Epithelial cell of prostate (primary cell): ENCODE data around the gene RP2.

ENCODE experiments used
- DNase-seq: peaks from one replicate; pipeline ENCODE4 v3.0.0-alpha.2; 2011; ENCODE audit warnings: low read depth, low spot score
- H3K27ac ChIP-seq: fragments of 450-650 bp; 2 replicates; pipeline ENCODE4 v1.5.1; 2017; ENCODE audit warnings: mild to moderate bottlenecking

RP2 gene

DNA sequence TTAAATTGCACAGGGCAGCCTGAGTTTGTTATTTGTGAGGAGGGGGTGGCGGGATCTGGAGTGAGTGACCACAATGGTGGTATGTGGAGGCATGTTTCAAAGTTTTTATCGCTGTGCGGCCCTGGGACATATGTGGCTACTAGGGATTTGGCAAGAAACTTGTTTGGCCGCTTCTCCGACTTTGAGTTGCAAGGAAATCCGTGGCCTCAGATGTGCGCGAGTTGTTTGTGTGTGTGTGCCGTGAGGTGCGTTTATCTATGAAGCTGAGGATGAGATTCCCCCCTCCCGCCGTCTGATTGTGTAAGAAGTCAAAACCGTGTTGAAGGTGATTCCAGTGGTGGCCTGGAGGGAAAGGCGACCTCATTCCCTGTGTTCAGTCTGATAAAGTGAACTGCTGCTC, 76.8 kb downstream of the RP2 start:
- no peak overlapping the region for H3K27ac ChIP-seq
- DNase-seq: no peak

DNA sequence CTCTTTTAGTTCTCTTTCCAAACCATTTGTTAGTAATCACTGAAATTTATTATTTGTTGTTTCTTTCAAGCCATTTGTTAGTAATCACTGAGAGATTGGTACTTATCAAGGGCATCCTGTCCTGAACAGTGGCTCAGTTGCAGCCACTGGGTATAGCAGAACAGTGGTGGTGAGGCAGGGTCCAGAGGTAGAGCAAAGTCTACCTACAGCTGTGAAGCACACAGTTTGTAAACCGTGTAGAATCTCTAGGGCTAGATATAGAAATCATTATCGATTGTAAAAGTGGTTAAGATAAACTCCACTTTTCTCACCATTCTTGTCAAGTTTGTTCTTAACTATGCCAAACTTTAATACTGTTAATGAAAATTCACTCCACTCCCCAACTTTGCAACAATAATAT, 79.4 kb downstream of the RP2 start:
- no peak overlapping the region for H3K27ac ChIP-seq
- no peak for DNase-seq

DNA sequence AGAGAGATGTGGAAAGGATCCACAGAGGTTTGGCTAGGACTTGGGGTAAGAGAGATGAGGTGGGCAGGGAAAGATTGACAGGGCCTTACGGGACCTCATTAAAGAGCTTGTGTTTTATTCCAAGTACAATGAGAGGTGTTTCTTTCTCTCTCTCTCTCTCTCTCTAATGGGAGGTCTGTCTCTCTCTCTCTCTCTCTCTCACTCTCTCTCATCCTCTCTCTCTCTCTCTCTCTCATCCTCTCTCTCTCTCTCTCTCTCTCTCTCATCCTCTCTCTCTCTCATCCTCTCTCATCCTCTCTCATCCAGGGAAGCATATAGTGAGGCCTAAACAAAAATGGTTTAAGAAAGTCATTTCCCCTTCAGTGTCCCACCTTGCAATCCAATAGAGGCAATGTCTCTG, 80.8 kb downstream of the RP2 start:
- no peak for DNase-seq
- H3K27ac ChIP-seq: no peak overlapping the region

DNA sequence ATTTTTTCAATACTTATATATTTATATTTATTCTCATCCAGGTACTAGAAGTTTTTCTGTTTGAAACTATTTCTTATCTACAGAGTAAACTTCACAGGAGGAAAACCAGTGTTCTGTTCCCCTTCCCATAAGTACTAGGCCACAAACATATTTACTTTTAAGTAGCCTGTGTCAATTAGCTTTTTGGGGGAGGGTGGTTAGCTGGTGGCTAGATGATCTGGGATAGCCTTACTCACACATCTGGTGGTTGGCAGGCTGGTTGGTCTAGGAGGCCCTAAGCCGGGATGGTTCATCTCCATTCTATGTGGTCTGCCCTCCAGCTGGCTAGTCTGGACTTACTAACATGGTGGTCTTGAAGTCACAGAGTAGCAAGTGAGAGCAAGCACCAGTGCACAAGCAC, 81.6 kb downstream of the RP2 start:
- no peak for DNase-seq
- H3K27ac ChIP-seq: no peak overlapping the region

DNA sequence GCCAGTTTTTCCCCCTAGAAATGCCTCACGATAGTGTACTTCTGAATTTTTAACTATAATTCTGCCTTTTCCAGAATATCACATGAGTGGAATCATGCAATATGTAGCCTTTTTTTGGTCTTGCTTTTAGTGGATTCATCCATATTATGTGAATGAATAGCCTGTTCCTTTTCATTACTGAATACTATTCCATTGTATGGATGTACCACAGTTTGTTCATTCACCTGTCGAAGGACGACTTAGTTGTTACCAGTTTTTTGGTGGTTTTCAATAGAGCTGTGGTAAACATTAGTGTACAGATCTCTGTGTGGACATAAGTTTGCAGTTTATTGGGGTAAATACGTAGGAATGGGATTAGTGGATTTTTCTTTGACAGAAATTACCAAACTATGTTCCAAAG, 83.4 kb downstream of the RP2 start:
- no peak for DNase-seq
- no peak overlapping the region for H3K27ac ChIP-seq

DNA sequence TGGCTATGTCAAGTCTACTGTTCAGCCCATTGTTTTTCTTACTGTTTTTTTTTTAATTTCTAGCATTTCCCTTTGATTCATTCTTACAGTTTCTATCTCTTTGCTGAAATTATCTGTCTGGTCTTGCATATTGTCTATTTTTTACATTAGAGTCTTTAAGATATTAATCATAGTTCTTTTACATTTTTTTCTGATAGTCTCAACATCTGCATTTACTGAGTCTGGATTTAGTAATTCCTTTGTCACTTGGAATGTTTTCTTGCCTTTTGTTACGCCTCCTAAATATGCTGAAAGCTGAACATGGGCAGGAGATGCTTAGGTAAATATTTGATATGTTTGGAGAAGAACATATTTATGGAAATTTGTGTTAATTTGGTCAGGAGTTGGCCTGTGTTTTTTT, 85.8 kb downstream of the RP2 start:
- no peak for DNase-seq
- H3K27ac ChIP-seq: peak overlapping the region; percentile 63

DNA sequence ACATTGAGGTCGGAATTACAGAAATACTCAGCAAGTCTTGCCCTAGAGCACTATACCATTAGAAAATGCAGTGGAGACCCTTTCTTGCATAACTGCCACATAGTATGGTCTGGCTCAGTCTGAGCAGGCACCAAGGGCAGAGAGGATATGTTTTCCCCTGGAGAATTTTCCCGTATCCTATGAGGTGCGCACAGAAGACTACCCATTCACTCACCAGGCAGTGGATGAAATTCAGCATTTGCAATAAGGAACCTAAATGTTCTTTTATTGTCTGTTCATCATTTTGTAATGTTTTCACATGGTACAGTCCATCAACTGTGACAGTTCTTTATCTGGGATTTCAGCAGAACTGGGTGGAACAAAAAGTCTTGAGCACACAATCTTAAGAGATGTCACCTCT, 90.9 kb downstream of the RP2 start:
- no peak for DNase-seq
- no peak overlapping the region for H3K27ac ChIP-seq

DNA sequence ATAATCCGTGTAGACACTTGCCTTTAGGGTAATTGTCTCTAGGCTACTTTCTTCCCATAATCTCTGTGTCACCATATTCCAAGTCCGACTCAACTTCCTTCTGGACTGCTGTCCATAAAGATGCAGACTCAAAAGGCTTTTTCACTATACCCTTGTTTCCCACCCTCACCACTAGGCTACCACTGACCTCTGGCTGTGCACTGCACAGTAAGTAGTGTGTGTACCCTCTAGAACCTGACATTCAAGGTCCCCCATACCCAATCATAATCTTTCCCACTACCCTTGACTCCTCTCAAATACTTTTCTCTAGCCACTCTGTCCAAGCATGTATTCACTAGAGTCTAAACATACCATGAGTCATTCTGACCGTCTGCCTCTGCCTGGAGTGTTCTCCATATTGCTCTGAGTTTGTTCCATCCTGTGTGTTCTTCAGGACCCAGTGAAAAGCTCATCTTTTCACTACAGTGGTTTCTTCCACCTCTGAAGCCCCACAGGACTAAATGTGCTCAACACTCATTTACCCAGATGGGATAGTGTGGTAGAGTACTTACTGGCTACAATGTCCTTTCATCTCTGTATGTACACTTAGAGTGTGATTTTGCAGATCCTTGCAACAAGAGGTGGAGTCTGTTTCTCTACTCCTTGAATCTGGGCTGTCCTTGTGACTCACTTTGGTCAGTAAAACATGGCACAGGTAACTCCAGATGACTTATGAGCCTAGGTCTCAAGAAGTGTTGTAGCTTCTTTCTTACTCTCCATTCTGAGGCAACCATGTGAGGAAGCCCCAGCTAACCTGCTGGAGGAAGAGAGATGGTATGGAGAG, 92.8 kb downstream of the RP2 start:
- H3K27ac ChIP-seq: peak overlapping the region; percentile 56
- DNase-seq: no peak
